ENCODE data around the gene TMEM204. TPM values are rescaled to one million over a fixed set of nuclear protein-coding genes. Genes with fewer than 3 reads are reported as not detected.

TMEM204 gene
- total and polyA plus RNA-seq, 2 donors (not counting 1 experiment from before 2014, with no cell fraction given) = 0.27 to 2.7 TPM

DNA sequence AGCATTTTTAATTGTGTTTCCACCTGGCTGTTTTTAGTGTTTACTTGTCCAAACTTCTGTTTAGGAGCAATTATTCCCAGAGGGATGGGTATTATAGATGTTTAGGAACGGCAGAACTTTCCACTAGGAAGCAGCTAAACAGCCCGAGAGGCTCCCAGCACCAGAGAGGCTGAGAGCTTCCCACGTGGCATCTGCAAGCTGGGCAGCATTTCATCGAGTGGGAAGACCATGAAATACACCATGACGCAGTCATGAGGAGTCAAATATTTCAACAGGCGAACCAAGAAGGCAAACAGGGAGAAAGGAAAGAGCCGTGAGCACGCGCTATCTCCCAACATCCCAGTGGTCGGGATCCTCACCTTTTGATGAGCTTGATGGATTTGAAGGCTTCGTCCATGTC lies 24.1 kb downstream of the TMEM204 start:
- Histone ChIP-seq H3K27me3 (replicated peaks in 1 of 4; ENCODE audit: control extremely low read depth in 1 of 4, control insufficient read depth in 3 of 4, insufficient read depth in 4 of 4, low read length in 3 of 4) (no peaks in the 10 kb centered on the region), H3K9ac (ENCODE audit: low read length) (no peak overlapping the region), H3K27ac (ENCODE audit: low read length in 2 of 2) (no peak overlapping the region), H3K4me2 (replicated peaks; ENCODE audit: low read depth, low read length, poor library complexity, severe bottlenecking) (no peak overlapping the region), H3K4me1 (ENCODE audit: control insufficient read depth in 2 of 2, insufficient read depth in 2 of 2, low read length in 2 of 2) (no peaks in the 10 kb centered on the region), H3K9me3 (ENCODE audit: control extremely low read depth in 1 of 3, control insufficient read depth in 2 of 3, insufficient read depth in 1 of 3, low read length in 2 of 3) (no peaks in the 10 kb centered on the region), H4K20me1 (ENCODE audit: control insufficient read depth, insufficient read depth, low read length, poor library complexity, severe bottlenecking) (no peaks in the 10 kb centered on the region), H3K79me2 (ENCODE audit: control insufficient read depth, insufficient read depth, low read length) (no peaks in the 10 kb centered on the region), H2AFZ (ENCODE audit: insufficient read depth, low read depth, low read length, poor library complexity, severe bottlenecking) (no peak overlapping the region), H3K36me3 (replicated peaks in 1 of 2; ENCODE audit: control extremely low read depth in 1 of 2, control insufficient read depth in 1 of 2, extremely low read depth in 1 of 2, insufficient read depth in 2 of 2, low read length in 1 of 2) (peaks cover 0 to 2% of the 10 kb centered on the region in 2 experiments), H3K4me3 (ENCODE audit: control extremely low read depth in 1 of 5, extremely low read depth in 1 of 5, insufficient read depth in 1 of 5, low read depth in 2 of 5, low read length in 4 of 5) (no peak overlapping the region)
- WGBS (ENCODE audit: insufficient coverage) = 100% methylated on average over 9 of the region's 11 CpGs
- Mint-ChIP-seq H3K27me3 (no peaks in the 10 kb centered on the region), H3K27ac (no peak overlapping the region), H3K4me3 (no peak overlapping the region), H3K9me3 (ENCODE audit: insufficient read depth) (no peaks in the 10 kb centered on the region), H3K4me1 (no peaks in the 10 kb centered on the region)
- POLR2A ChIA-PET = no interaction called here
- CTCF ChIA-PET = interaction anchor here (0.6 kb wide), 1 partner anchor 53 kb away, joined by 5 read pairs; no protein-coding TSS in a partner anchor
- ATAC-seq (ENCODE audit: low read depth) (no peak), DNase-seq (no peak)
- TF ChIP-seq, protein P1, sequence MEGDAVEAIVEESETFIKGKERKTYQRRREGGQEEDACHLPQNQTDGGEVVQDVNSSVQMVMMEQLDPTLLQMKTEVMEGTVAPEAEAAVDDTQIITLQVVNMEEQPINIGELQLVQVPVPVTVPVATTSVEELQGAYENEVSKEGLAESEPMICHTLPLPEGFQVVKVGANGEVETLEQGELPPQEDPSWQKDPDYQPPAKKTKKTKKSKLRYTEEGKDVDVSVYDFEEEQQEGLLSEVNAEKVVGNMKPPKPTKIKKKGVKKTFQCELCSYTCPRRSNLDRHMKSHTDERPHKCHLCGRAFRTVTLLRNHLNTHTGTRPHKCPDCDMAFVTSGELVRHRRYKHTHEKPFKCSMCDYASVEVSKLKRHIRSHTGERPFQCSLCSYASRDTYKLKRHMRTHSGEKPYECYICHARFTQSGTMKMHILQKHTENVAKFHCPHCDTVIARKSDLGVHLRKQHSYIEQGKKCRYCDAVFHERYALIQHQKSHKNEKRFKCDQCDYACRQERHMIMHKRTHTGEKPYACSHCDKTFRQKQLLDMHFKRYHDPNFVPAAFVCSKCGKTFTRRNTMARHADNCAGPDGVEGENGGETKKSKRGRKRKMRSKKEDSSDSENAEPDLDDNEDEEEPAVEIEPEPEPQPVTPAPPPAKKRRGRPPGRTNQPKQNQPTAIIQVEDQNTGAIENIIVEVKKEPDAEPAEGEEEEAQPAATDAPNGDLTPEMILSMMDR (IDR thresholded peaks at IDR 0.05) = no peak
- TF ChIP-seq EZH2 (IDR thresholded peaks at IDR 0.05; ENCODE audit: borderline replicate concordance, insufficient read depth, low read depth, low read length, poor library complexity, severe bottlenecking) = no peak
- intact Hi-C loops (cut with micrococcal nuclease) = no loop called here

GRCh38 chr16:1559446-1559975 lies 26.0 kb downstream of the TMEM204 start:
- H3K4me3 Mint-ChIP-seq = no peak overlapping the region
- Histone ChIP-seq H3K9ac (ENCODE audit: low read length) (no peak overlapping the region), H3K27me3 (replicated peaks in 1 of 4; ENCODE audit: control extremely low read depth in 1 of 4, control insufficient read depth in 3 of 4, insufficient read depth in 4 of 4, low read length in 3 of 4) (no peaks in the 10 kb centered on the region)

More at GRCh38 chr16:1559446-1559975, 26.0 kb downstream of the TMEM204 start:
- ChIA-PET CTCF (no interaction called here), POLR2A (no interaction called here)
- ATAC-seq (ENCODE audit: low read depth) = no peak
- H3K36me3 ChIP-seq (replicated peaks in 1 of 2; ENCODE audit: control extremely low read depth in 1 of 2, control insufficient read depth in 1 of 2, extremely low read depth in 1 of 2, insufficient read depth in 2 of 2, low read length in 1 of 2) = peaks cover 0 to 2% of the 10 kb centered on the region in 2 experiments
- TF ChIP-seq, protein P1 (IDR thresholded peaks at IDR 0.05) = no peak
- no peak for TF ChIP-seq EZH2 (IDR thresholded peaks at IDR 0.05; ENCODE audit: borderline replicate concordance, insufficient read depth, low read depth, low read length, poor library complexity, severe bottlenecking)
- Mint-ChIP-seq H3K27me3 (no peaks in the 10 kb centered on the region), H3K9me3 (ENCODE audit: insufficient read depth) (no peaks in the 10 kb centered on the region), H3K27ac (no peak overlapping the region), H3K4me1 (no peaks in the 10 kb centered on the region)
- H3K9me3 ChIP-seq (ENCODE audit: control extremely low read depth in 1 of 3, control insufficient read depth in 2 of 3, insufficient read depth in 1 of 3, low read length in 2 of 3) = no peaks in the 10 kb centered on the region
- no peak overlapping the region for H2AFZ ChIP-seq (ENCODE audit: insufficient read depth, low read depth, low read length, poor library complexity, severe bottlenecking)
- no peak overlapping the region for H3K4me3 ChIP-seq (ENCODE audit: control extremely low read depth in 1 of 5, extremely low read depth in 1 of 5, insufficient read depth in 1 of 5, low read depth in 2 of 5, low read length in 4 of 5)
- no peaks in the 10 kb centered on the region for H4K20me1 ChIP-seq (ENCODE audit: control insufficient read depth, insufficient read depth, low read length, poor library complexity, severe bottlenecking)
- WGBS (ENCODE audit: insufficient coverage) = 97% methylated on average over 17 of the region's 18 CpGs
- no peak for DNase-seq
- H3K4me2 ChIP-seq (replicated peaks; ENCODE audit: low read depth, low read length, poor library complexity, severe bottlenecking) = no peak overlapping the region
- no peaks in the 10 kb centered on the region for H3K4me1 ChIP-seq (ENCODE audit: control insufficient read depth in 2 of 2, insufficient read depth in 2 of 2, low read length in 2 of 2)
- no peak overlapping the region for H3K27ac ChIP-seq (ENCODE audit: low read length in 2 of 2)
- H3K79me2 ChIP-seq (ENCODE audit: control insufficient read depth, insufficient read depth, low read length) = no peaks in the 10 kb centered on the region
- intact Hi-C loops (cut with micrococcal nuclease) = no loop called here
